Subcutaneous abdominal adipose tissue (tissue), 5 donors: Measurements from ENCODE around the gene RAPGEF5.

Experiments used
- H3K27ac ChIP-seq: one replicate; pipeline ENCODE4 v1.7.0; 2013; ENCODE audit warnings: low read depth, mild to moderate bottlenecking, inconsistent platforms, low read length, moderate library complexity
- H3K27me3 ChIP-seq, 5 donors: one replicate each; pipeline ENCODE4 v1.7.0; 2013; ENCODE audit warnings: low read length in 5 of 5, inconsistent platforms in 1 of 5; ENCODE audit not compliant: control insufficient read depth in 5 of 5, insufficient read depth in 4 of 5
- H3K36me3 ChIP-seq, 5 donors: one replicate each; pipeline ENCODE4 v1.7.0; 2013; ENCODE audit warnings: low read length in 5 of 5; ENCODE audit not compliant: control insufficient read depth in 5 of 5, insufficient read depth in 5 of 5
- H3K4me1 ChIP-seq, 5 donors: one replicate each; pipeline ENCODE4 v1.7.0; 2013; ENCODE audit warnings: low read length in 5 of 5, mild to moderate bottlenecking in 3 of 5, moderate library complexity in 1 of 5; ENCODE audit not compliant: control insufficient read depth in 5 of 5, insufficient read depth in 5 of 5
- H3K4me3 ChIP-seq, 5 donors: one replicate each; pipeline ENCODE4 v1.7.0; 2013; ENCODE audit warnings: low read length in 5 of 5, low read depth in 1 of 5
- H3K9ac ChIP-seq, 5 donors: one replicate each; pipeline ENCODE4 v1.7.0; 2013; ENCODE audit warnings: low read length in 5 of 5, mild to moderate bottlenecking in 4 of 5, moderate library complexity in 3 of 5
- H3K9me3 ChIP-seq, 5 donors: one replicate each; pipeline ENCODE4 v1.7.0; 2013; ENCODE audit warnings: low read length in 5 of 5; ENCODE audit not compliant: control insufficient read depth in 5 of 5
- donor health status: healthy.
- donor health status: healthy.
- donor health status: healthy.
- donor health status: healthy.
- donor health status: healthy.

RAPGEF5 gene

DNA sequence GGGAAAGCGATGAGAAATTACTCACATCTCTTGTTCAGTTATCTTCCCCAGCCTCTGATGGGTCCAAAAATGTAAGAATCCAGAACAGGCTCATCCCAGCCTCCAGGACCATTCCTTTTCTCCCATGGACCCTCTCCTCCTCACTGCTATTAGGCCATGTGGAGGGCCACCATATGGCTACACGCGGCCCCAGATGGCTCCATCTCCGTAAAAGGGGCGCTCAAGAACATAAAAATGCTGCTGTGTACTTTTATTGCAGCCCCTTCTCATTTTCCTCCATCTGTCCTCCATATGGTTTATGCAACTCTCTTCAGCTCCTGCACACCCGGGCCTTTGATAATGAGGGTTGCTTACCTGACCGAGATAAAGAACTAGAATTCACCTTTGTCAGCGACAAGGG lies 166.2 kb downstream of the RAPGEF5 start:
- Histone ChIP-seq H3K4me1 (peaks cover 0 to 6% (median 4%) of the 10 kb centered on the region in 5 donors), H3K27ac (no peak overlapping the region), H3K27me3 (peaks cover 0 to 7% (median 2%) of the 10 kb centered on the region in 5 donors), H3K36me3 (peaks cover 0 to 32% (median 4%) of the 10 kb centered on the region in 5 donors), H3K9ac (no peak overlapping the region), H3K4me3 (no peak overlapping the region), H3K9me3 (no peaks in the 10 kb centered on the region)

- Histone ChIP-seq H3K27ac (no peak overlapping the region), H3K9me3 (no peaks in the 10 kb centered on the region)
These were observed 167.2 kb downstream of the RAPGEF5 start for GRCh38 chr7:22189741-22190140.

DNA sequence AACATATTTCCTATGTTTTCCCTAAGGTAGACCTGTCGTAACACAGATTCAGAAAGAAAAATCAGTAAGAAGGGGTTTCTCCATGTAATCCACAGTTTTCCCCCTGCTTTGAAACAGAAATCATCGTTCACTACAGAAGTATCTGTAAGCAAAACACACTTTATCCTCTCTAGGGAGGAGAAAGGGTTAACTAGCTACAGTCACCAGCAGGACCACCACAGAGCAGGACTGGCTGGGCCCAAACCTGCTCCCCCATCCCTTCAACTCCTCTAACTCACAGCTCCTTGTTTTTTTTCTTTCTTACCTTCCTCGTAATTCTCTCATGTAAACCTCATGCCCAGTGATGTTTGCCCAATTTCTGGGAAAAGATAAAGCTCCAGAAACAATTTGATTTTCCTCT lies 167.7 kb downstream of the RAPGEF5 start:
- Histone ChIP-seq H3K36me3 (peaks cover 0 to 32% (median 4%) of the 10 kb centered on the region in 5 donors), H3K4me1 (peaks cover 0 to 6% (median 4%) of the 10 kb centered on the region in 5 donors), H3K27me3 (peaks cover 0 to 7% (median 2%) of the 10 kb centered on the region in 5 donors), H3K9me3 (no peaks in the 10 kb centered on the region), H3K9ac (no peak overlapping the region), H3K4me3 (no peak overlapping the region), H3K27ac (no peak overlapping the region)

More at GRCh38 chr7:22189741-22190140, 167.2 kb downstream of the RAPGEF5 start:
- Histone ChIP-seq H3K9ac (no peak overlapping the region), H3K4me1 (peaks cover 0 to 6% (median 4%) of the 10 kb centered on the region in 5 donors), H3K4me3 (no peak overlapping the region), H3K36me3 (peaks cover 0 to 32% (median 4%) of the 10 kb centered on the region in 5 donors), H3K27me3 (peaks cover 0 to 7% (median 2%) of the 10 kb centered on the region in 5 donors)

- Histone ChIP-seq H3K4me3 (no peak overlapping the region), H3K27ac (no peak overlapping the region), H3K9me3 (no peaks in the 10 kb centered on the region), H3K36me3 (peaks cover 0 to 22% (median 0%) of the 10 kb centered on the region in 5 donors), H3K4me1 (no peaks in the 10 kb centered on the region), H3K9ac (no peak overlapping the region), H3K27me3 (peaks cover 0 to 2% (median 1%) of the 10 kb centered on the region in 5 donors)
These were observed 169.1 kb downstream of the RAPGEF5 start for GRCh38 chr7:22187691-22188348.

DNA sequence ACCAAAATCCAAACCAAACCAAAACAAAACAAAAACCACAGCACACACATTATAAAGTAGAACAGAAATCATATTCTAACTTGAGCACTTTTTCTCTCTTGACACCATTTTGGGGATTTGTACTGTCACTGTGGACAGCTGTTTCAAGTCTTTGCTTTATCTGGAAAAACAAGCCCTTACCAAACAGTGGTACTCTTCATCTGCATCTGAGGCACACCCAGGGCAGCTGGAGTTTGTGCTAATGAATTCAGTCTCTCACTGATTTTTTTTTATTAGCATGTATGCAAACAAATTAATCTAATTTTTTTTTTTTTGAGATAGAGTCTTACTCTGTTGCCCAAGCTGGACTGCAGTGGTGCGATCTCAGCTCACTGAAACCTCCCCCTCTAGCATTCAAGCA lies 171.4 kb downstream of the RAPGEF5 start:
- Histone ChIP-seq H3K4me1 (no peaks in the 10 kb centered on the region), H3K27me3 (no peaks in the 10 kb centered on the region), H3K9ac (no peak overlapping the region), H3K36me3 (peaks cover 0 to 13% (median 0%) of the 10 kb centered on the region in 5 donors), H3K27ac (no peak overlapping the region), H3K4me3 (no peak overlapping the region), H3K9me3 (no peaks in the 10 kb centered on the region)

DNA sequence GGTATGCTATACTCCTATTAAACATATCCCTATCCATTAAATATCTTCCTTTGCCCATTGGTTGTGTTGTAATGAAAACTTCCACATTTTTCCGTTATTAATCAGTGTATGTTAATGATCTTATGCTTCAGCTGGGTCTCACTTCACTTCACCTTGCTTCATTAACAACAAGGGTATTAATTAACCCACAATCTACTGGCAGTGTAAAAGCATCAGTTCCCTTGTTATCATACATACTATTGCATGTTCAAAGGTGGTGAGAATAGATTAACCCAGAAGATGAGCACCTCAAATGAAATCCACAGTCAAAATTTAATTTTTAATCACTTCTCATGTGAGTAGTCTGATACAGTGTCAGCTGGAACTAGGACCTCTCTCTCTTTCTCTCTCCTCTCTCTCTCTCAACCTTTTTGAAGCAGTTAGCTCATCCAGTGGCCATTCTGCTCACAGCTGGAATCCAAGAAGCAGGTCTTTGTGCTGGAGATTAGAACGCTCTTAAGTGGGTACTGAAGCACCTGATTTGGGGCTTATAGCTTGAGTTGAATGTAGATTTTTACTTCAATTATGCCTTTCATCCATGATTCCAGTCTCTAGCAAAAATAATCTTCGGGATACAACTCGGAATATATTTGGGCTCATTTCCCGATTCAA lies 172.3 kb downstream of the RAPGEF5 start:
- Histone ChIP-seq H3K36me3 (peaks cover 0 to 12% (median 0%) of the 10 kb centered on the region in 5 donors), H3K27me3 (no peaks in the 10 kb centered on the region), H3K4me3 (no peak overlapping the region), H3K4me1 (no peaks in the 10 kb centered on the region), H3K9me3 (peaks cover 0 to 3% (median 0%) of the 10 kb centered on the region in 5 donors), H3K9ac (no peak overlapping the region), H3K27ac (no peak overlapping the region)

DNA sequence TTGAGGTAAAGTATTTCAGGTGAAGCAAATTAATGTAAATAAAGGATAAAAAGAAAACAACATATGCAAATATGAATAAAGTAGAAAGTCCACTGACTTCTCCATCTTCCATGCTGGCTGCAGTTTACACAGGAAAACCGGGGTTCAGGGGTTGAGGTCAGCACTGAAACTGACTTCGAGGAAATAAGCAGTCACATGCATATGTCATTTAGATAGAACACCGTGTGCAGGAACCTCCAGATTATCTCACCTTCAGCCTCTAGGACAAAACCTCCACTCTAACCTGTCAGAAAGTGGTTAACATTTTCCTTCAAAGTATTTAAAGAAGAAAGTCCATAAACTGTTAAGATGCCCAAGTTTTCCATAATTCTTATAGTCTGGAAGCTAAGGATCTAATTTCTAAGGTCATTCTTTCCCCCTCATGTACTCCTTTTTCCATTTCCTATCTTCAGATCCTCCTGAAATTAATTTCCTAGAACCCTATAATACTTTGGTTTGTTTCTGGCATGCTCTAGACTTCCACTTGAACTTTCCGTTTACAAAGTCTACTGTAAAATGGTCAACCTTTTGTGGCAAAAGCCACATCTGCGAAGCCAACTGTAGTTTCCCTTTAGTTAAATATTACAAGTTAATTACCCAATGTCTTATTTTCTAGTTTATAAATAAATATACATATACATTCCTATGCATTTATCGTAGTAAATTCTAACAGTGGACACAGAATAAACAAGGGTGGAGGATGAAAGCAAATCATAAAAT lies 173.3 kb downstream of the RAPGEF5 start:
- Histone ChIP-seq H3K4me1 (no peaks in the 10 kb centered on the region), H3K9ac (no peak overlapping the region), H3K27ac (no peak overlapping the region), H3K27me3 (no peaks in the 10 kb centered on the region), H3K4me3 (no peak overlapping the region), H3K9me3 (peaks cover 0 to 3% (median 0%) of the 10 kb centered on the region in 5 donors), H3K36me3 (peaks cover 0 to 9% (median 0%) of the 10 kb centered on the region in 5 donors)

- no peaks in the 10 kb centered on the region for H3K4me1 ChIP-seq
- no peaks in the 10 kb centered on the region for H3K27me3 ChIP-seq
- no peak overlapping the region for H3K27ac ChIP-seq
- no peak overlapping the region for H3K4me3 ChIP-seq
- peaks cover 0 to 2% (median 0%) of the 10 kb centered on the region in 5 donors for H3K36me3 ChIP-seq
- no peak overlapping the region for H3K9ac ChIP-seq
- H3K9me3 ChIP-seq = peaks cover 0 to 3% (median 0%) of the 10 kb centered on the region in 5 donors
These were observed 174.8 kb downstream of the RAPGEF5 start for GRCh38 chr7:22182149-22182548.

- H3K4me1 ChIP-seq = no peaks in the 10 kb centered on the region
- H3K27ac ChIP-seq = no peak overlapping the region
- H3K4me3 ChIP-seq = no peak overlapping the region
- no peak overlapping the region for H3K9ac ChIP-seq
- no peaks in the 10 kb centered on the region for H3K27me3 ChIP-seq
- H3K9me3 ChIP-seq = peaks cover 0 to 3% (median 0%) of the 10 kb centered on the region in 5 donors
- H3K36me3 ChIP-seq = peaks cover 0 to 2% (median 0%) of the 10 kb centered on the region in 5 donors
These were observed 175.3 kb downstream of the RAPGEF5 start for GRCh38 chr7:22181663-22182062.
